Right forelimb (tissue), 1 donor: Measurements from ENCODE around the gene LYSMD2.
A peak's percentile ranks its signal among the peaks of the same experiment; 100 is the strongest.

Experiments used
- DNase-seq: peaks from one replicate; pipeline ENCODE4 v3.0.0-alpha.2; 2018

The LYSMD2 gene

GRCh38 chr15:51751697-51752683 is 14.5 kb upstream of the LYSMD2 start:
- peak; percentile 61 for DNase-seq

GRCh38 chr15:51750792-51751696 is 13.6 kb upstream of the LYSMD2 start, which contains the start of gene TMOD2:
TSS of gene TMOD2 (plus strand) at chr15:51751597. CDS start at chr15:51766442, 14,845 bp downstream.
- DNase-seq = peak; percentile 66

GRCh38 chr15:51750186-51750585 is 12.7 kb upstream of the LYSMD2 start:
- DNase-seq = no peak

GRCh38 chr15:51749307-51749706 is 11.9 kb upstream of the LYSMD2 start:
- no peak for DNase-seq

GRCh38 chr15:51739061-51739712 is 1.7 kb upstream of the LYSMD2 start:
- no peak for DNase-seq

GRCh38 chr15:51738553-51738952 is 1.1 kb upstream of the LYSMD2 start:
- DNase-seq = no peak

- peak; percentile 52 for DNase-seq
These were observed 519 bp downstream of the LYSMD2 start for GRCh38 chr15:51736751-51737521.

- no peak for DNase-seq
These were observed 1.4 kb downstream of the LYSMD2 start for GRCh38 chr15:51736069-51736468.

- DNase-seq = no peak
These were observed 2.0 kb downstream of the LYSMD2 start for GRCh38 chr15:51735228-51736010.

- DNase-seq = no peak
These were observed 4.8 kb downstream of the LYSMD2 start for GRCh38 chr15:51732646-51733045.

- DNase-seq = no peak
These were observed 5.7 kb downstream of the LYSMD2 start for GRCh38 chr15:51731549-51732267.

GRCh38 chr15:51727141-51727897 is 10.1 kb downstream of the LYSMD2 start:
- no peak for DNase-seq

GRCh38 chr15:51726302-51727073 is 11.0 kb downstream of the LYSMD2 start:
- no peak for DNase-seq

- no peak for DNase-seq
These were observed 12.8 kb downstream of the LYSMD2 start for GRCh38 chr15:51724673-51725072.

- DNase-seq = no peak
These were observed 13.3 kb downstream of the LYSMD2 start for GRCh38 chr15:51724199-51724598.

- no peak for DNase-seq
These were observed 16.1 kb downstream of the LYSMD2 start for GRCh38 chr15:51721199-51721960.

- DNase-seq = no peak
These were observed 17.1 kb downstream of the LYSMD2 start for GRCh38 chr15:51720201-51720995.
